Measurements from ENCODE around the gene PCCA. TPM values are rescaled to one million over a fixed set of nuclear protein-coding genes. Genes with fewer than 3 reads are reported as not detected.
"Not testable (repeated sequence)": the region's sequence is repeated elsewhere in the genome, so short reads cannot be mapped to it uniquely, and the experiment has no call there.

PCCA gene
- total and polyA plus RNA-seq, 8 donors = 26.8 to 48.9 (median 37.6) TPM

GRCh38 chr13:100305398-100305797, 216.5 kb downstream of the PCCA start:
- H3K9me3 ChIP-seq = no peaks in the 10 kb centered on the region
- intact Hi-C loops (cut with DNase I) = no loop called here
- H3K27ac ChIP-seq = no peak overlapping the region
- no peak for ATAC-seq
- H3K4me3 ChIP-seq = no peak overlapping the region
- TF ChIP-seq CTCF (IDR thresholded peaks at IDR 0.05) = no peak
- no peaks in the 10 kb centered on the region for H3K27me3 ChIP-seq
- DNase-seq = no peak
- H3K4me1 ChIP-seq = no peaks in the 10 kb centered on the region
- no peaks in the 10 kb centered on the region for H3K36me3 ChIP-seq

- ATAC-seq = no peak
- no peak overlapping the region for H3K27ac ChIP-seq
- TF ChIP-seq CTCF (IDR thresholded peaks at IDR 0.05) = no peak
Measured at GRCh38 chr13:100306030-100306429, 217.1 kb downstream of the PCCA start.

GRCh38 chr13:100306434-100306999, 217.6 kb downstream of the PCCA start:
- intact Hi-C loops (cut with DNase I) = no loop called here
- Histone ChIP-seq H3K27ac (no peak overlapping the region), H3K4me3 (no peak overlapping the region), H3K4me1 (no peaks in the 10 kb centered on the region), H3K9me3 (no peaks in the 10 kb centered on the region), H3K36me3 (no peaks in the 10 kb centered on the region), H3K27me3 (no peaks in the 10 kb centered on the region)
- TF ChIP-seq CTCF (IDR thresholded peaks at IDR 0.05) = no peak
- DNase-seq = no peak
- ATAC-seq = no peak

More at GRCh38 chr13:100306030-100306429, 217.1 kb downstream of the PCCA start:
- Histone ChIP-seq H3K36me3 (no peaks in the 10 kb centered on the region), H3K9me3 (no peaks in the 10 kb centered on the region), H3K27me3 (no peaks in the 10 kb centered on the region), H3K4me1 (no peaks in the 10 kb centered on the region), H3K4me3 (no peak overlapping the region)
- intact Hi-C loops (cut with DNase I) = no loop called here
- no peak for DNase-seq

- Histone ChIP-seq H3K9me3 (peaks cover 0 to 8% of the 10 kb centered on the region in 2 donors), H3K36me3 (peaks cover 0 to 21% of the 10 kb centered on the region in 2 donors), H3K27ac (no peak overlapping the region), H3K4me3 (no peak overlapping the region), H3K27me3 (no peaks in the 10 kb centered on the region), H3K4me1 (no peaks in the 10 kb centered on the region)
- intact Hi-C loops (cut with DNase I) = no loop called here
- TF ChIP-seq CTCF (IDR thresholded peaks at IDR 0.05) = no peak
- no peak for ATAC-seq
- DNase-seq = no peak
Measured at GRCh38 chr13:100314132-100314910, 225.4 kb downstream of the PCCA start.

GRCh38 chr13:100315522-100315921, 226.6 kb downstream of the PCCA start:
- intact Hi-C loops (cut with DNase I) = no loop called here

GRCh38 chr13:100318473-100318872, 229.6 kb downstream of the PCCA start:
- DNase-seq; H3K27ac ChIP-seq; ATAC-seq; H3K27me3 ChIP-seq; H3K9me3 ChIP-seq; H3K4me1 ChIP-seq; intact Hi-C loops (cut with DNase I); H3K4me3 ChIP-seq: not testable (repeated sequence)
- H3K36me3 ChIP-seq = peaks cover 0 to 16% of the 10 kb centered on the region in 2 donors

More at GRCh38 chr13:100315522-100315921, 226.6 kb downstream of the PCCA start:
- no peak overlapping the region for H3K4me3 ChIP-seq
- no peak for DNase-seq
- H3K36me3 ChIP-seq = peaks cover 0 to 21% of the 10 kb centered on the region in 2 donors
- peaks cover 0 to 8% of the 10 kb centered on the region in 2 donors for H3K9me3 ChIP-seq
- H3K27ac ChIP-seq = no peak overlapping the region
- no peaks in the 10 kb centered on the region for H3K4me1 ChIP-seq
- no peak for ATAC-seq
- no peak for TF ChIP-seq CTCF (IDR thresholded peaks at IDR 0.05)
- H3K27me3 ChIP-seq = no peaks in the 10 kb centered on the region
